GM21390 (cell line): ENCODE data around the gene TGM5.
"Not testable (repeated sequence)": the region's sequence is repeated elsewhere in the genome, so short reads cannot be mapped to it uniquely, and the experiment has no call there.

ENCODE experiments used
- ATAC-seq: cut with Tn5 transposase; IDR thresholded peaks from one replicate; pipeline ENCODE4 v1.9.1; 2021; ENCODE audit not compliant: unreplicated experiment

TGM5 gene

GRCh38 chr15:43198992-43199391 is 67.7 kb downstream of the TGM5 start:
- no peak for ATAC-seq

- ATAC-seq = not testable (repeated sequence)
These were observed 68.2 kb downstream of the TGM5 start for GRCh38 chr15:43198556-43198955.

- ATAC-seq = not testable (repeated sequence)
These were observed 69.0 kb downstream of the TGM5 start for GRCh38 chr15:43197773-43198172.

GRCh38 chr15:43196760-43197548 is 69.8 kb downstream of the TGM5 start:
- no peak for ATAC-seq

GRCh38 chr15:43194795-43195194 is 71.9 kb downstream of the TGM5 start:
- ATAC-seq = no peak

- no peak for ATAC-seq
These were observed 73.0 kb downstream of the TGM5 start for GRCh38 chr15:43193710-43194109.

GRCh38 chr15:43190178-43190577 is 76.5 kb downstream of the TGM5 start:
- no peak for ATAC-seq

- no peak for ATAC-seq
These were observed 77.4 kb downstream of the TGM5 start for GRCh38 chr15:43189296-43189695.

- ATAC-seq = no peak
These were observed 79.1 kb downstream of the TGM5 start for GRCh38 chr15:43187544-43188155.

GRCh38 chr15:43186003-43186353 is 80.8 kb downstream of the TGM5 start:
- no peak for ATAC-seq

GRCh38 chr15:43185157-43186002 is 81.3 kb downstream of the TGM5 start, which contains the start of gene CCNDBP1:
CCNDBP1 (plus strand) TSS chr15:43185403; CDS start chr15:43185499, 96 bp downstream.
- peak; percentile 92 for ATAC-seq

GRCh38 chr15:43184407-43185124 is 82.2 kb downstream of the TGM5 start:
- ATAC-seq = no peak

GRCh38 chr15:43183270-43183669 is 83.5 kb downstream of the TGM5 start:
- no peak for ATAC-seq
